IMR-90 (cell line): ENCODE results near the gene SALL4. TPM values are rescaled to one million over a fixed set of nuclear protein-coding genes. Genes with fewer than 3 reads are reported as not detected.
"Not testable (repeated sequence)": the region's sequence is repeated elsewhere in the genome, so short reads cannot be mapped to it uniquely, and the experiment has no call there.

ENCODE experiments used
- ATAC-seq: fragments of 200-7000 bp; cut with Tn5 transposase; 2 replicates; pipeline ENCODE4 v1.9.1; 2020; ENCODE audit warnings: low read depth, mild to moderate bottlenecking, moderate library complexity
- BruUV-seq: library from RNA; stranded (reverse); fragments of 400-500 nt; replicated peaks from 2 replicates; lab custom pipeline; 2021; lab: Mats Ljungman, UMichigan
- CTCF ChIA-PET: fragments of 300-600 bp; formaldehyde crosslinking; extraction: SDS; loops from one replicate; lab custom pipeline; 2021; ENCODE audit warnings: antibody characterized with exemption; lab: Yijun Ruan, JAX
- POLR2A ChIA-PET: fragments of 300-600 bp; sonication (Branson Sonifier 250); formaldehyde crosslinking; loops from one replicate; lab custom pipeline; 2022; ENCODE audit warnings: antibody characterized with exemption; ENCODE audit not compliant: unreplicated experiment; lab: Charles Lee
- DNase-seq: peaks from one replicate; pipeline ENCODE4 v3.0.0; 2013
- H2AFZ ChIP-seq: replicated peaks from 2 replicates; pipeline ENCODE3; 2013; ENCODE audit warnings: low read length, mild to moderate bottlenecking; ENCODE audit not compliant: poor library complexity
- H2AK5ac ChIP-seq: 2 replicates; pipeline ENCODE4 v1.6.1; 2013; ENCODE audit warnings: low read depth, low read length, inconsistent platforms
- H2AK9ac ChIP-seq: replicated peaks from 2 replicates; pipeline ENCODE3; 2013; ENCODE audit warnings: mild to moderate bottlenecking, low read depth, low read length, moderate library complexity; ENCODE audit not compliant: poor library complexity
- H2BK120ac ChIP-seq: 2 replicates; pipeline ENCODE4 v1.6.1; 2013; ENCODE audit warnings: low read depth, low read length, inconsistent platforms
- H2BK15ac ChIP-seq: 3 replicates; pipeline ENCODE4 v1.6.1; 2013; ENCODE audit warnings: low read depth, low read length, inconsistent platforms
- H2BK20ac ChIP-seq: 2 replicates; pipeline ENCODE4 v1.6.1; 2013; ENCODE audit warnings: low read depth, mild to moderate bottlenecking, inconsistent platforms, low read length, moderate library complexity
- H2BK5ac ChIP-seq: 2 replicates; pipeline ENCODE4 v1.6.1; 2013; ENCODE audit warnings: mild to moderate bottlenecking, low read depth, low read length, inconsistent platforms; ENCODE audit not compliant: poor library complexity, severe bottlenecking
- H3K14ac ChIP-seq: replicated peaks from 2 replicates; pipeline ENCODE4 v1.6.1; 2013; ENCODE audit warnings: low read depth, low read length, inconsistent platforms
- H3K18ac ChIP-seq: 2 replicates; pipeline ENCODE4 v1.6.1; 2013; ENCODE audit warnings: low read depth, low read length, control low read depth
- H3K23ac ChIP-seq: 2 replicates; pipeline ENCODE4 v1.6.1; 2013; ENCODE audit warnings: low read depth, low read length, inconsistent platforms
- H3K27ac ChIP-seq: 2 replicates; pipeline ENCODE4 v1.5.1; 2013; ENCODE audit warnings: mild to moderate bottlenecking, control low read depth, low read length; ENCODE audit not compliant: insufficient read depth
- H3K27me3 ChIP-seq: 2 replicates; pipeline ENCODE4 v1.6.1; 2013; ENCODE audit warnings: low read length; ENCODE audit not compliant: control insufficient read depth, insufficient read depth
- H3K36me3 ChIP-seq: 2 replicates; pipeline ENCODE4 v1.6.1; 2013; ENCODE audit warnings: low read length, mixed read lengths; ENCODE audit not compliant: control insufficient read depth, insufficient read depth
- H3K4ac ChIP-seq: 2 replicates; pipeline ENCODE4 v1.6.1; 2013; ENCODE audit warnings: low read depth, low read length, inconsistent platforms
- H3K4me1 ChIP-seq: 2 replicates; pipeline ENCODE4 v1.6.1; 2013; ENCODE audit warnings: low read length, mixed read lengths; ENCODE audit not compliant: control insufficient read depth, insufficient read depth
- H3K4me2 ChIP-seq: 2 replicates; pipeline ENCODE4 v1.6.1; 2013; ENCODE audit warnings: low read depth, mild to moderate bottlenecking, control low read depth, low read length, moderate library complexity
- H3K4me3 ChIP-seq: 2 replicates; pipeline ENCODE4 v1.5.1; 2013; ENCODE audit warnings: low read depth, mild to moderate bottlenecking, control low read depth, low read length, moderate library complexity; ENCODE audit not compliant: insufficient read depth
- H3K56ac ChIP-seq: 2 replicates; pipeline ENCODE4 v1.6.1; 2013; ENCODE audit warnings: low read length, inconsistent platforms; ENCODE audit not compliant: insufficient read depth; ENCODE audit errors: extremely low read depth
- H3K79me1 ChIP-seq, 2 experiments: 2 replicates each; pipeline ENCODE4 v1.6.1; 2013; ENCODE audit warnings: low read length in 2 of 2, inconsistent platforms in 1 of 2, low read depth in 1 of 2
- H3K9ac ChIP-seq: 2 replicates; pipeline ENCODE4 v1.6.1; 2013; ENCODE audit warnings: low read depth, low read length, control low read depth
- H3K9me1 ChIP-seq: 2 replicates; pipeline ENCODE4 v1.6.1; 2013; ENCODE audit warnings: low read length, inconsistent platforms; ENCODE audit not compliant: insufficient read depth
- H3K9me3 ChIP-seq: 2 replicates; pipeline ENCODE4 v1.6.1; 2013; ENCODE audit warnings: low read length; ENCODE audit not compliant: control insufficient read depth, insufficient read depth
- H4K20me1 ChIP-seq: 2 replicates; pipeline ENCODE4 v1.6.1; 2013; ENCODE audit warnings: low read length, inconsistent platforms; ENCODE audit not compliant: insufficient read depth
- H4K5ac ChIP-seq: 2 replicates; pipeline ENCODE4 v1.6.1; 2013; ENCODE audit warnings: mild to moderate bottlenecking, low read depth, low read length, control low read depth
- H4K8ac ChIP-seq, 2 experiments: 2 replicates each; pipeline ENCODE4 v1.6.1; 2013; ENCODE audit warnings: low read depth in 2 of 2, low read length in 2 of 2, control low read depth in 1 of 2, inconsistent platforms in 1 of 2
- H4K91ac ChIP-seq: 2 replicates; pipeline ENCODE4 v1.6.1; 2013; ENCODE audit warnings: low read depth, low read length, inconsistent platforms; ENCODE audit not compliant: insufficient read depth
- WGBS, 2 experiments: methylation state at CpG; one replicate each; pipeline versions ENCODE4 v1.1.5 to v1.1.7; 2013; ENCODE audit warnings: missing lambda C conversion rate in 2 of 2; ENCODE audit not compliant: insufficient read length in 1 of 2; ENCODE audit errors: extremely low coverage in 2 of 2; 5-methylcytosine and 5-hydroxymethylcytosine counted together
- dilution Hi-C: fragments of 300-500 bp; cut with HindIII; formaldehyde crosslinking; loops from one replicate; pipeline ENCODE4 v1.14.3; 2018; ENCODE audit warnings: low sequenced_read_pairs; ENCODE audit not compliant: unreplicated experiment
- in situ Hi-C: fragments of 300-500 bp; cut with MboI; formaldehyde crosslinking; loops from 3 replicates; pipeline ENCODE4 v1.14.3; 2019; ENCODE audit warnings: low sequenced_read_pairs, inconsistent platforms, mixed read lengths
- intact Hi-C: fragments of 100-400 bp; cut with micrococcal nuclease; formaldehyde crosslinking; loops from 2 replicates; pipeline ENCODE4 v1.10.0; 2022
- polyA plus RNA-seq, 3 experiments: library from polyadenylated mRNA; depleted of rRNA; stranded (reverse); fragments of >200 nt; gene quantifications; 2 replicates each; pipeline ENCODE4 v1.2.3, GENCODE V29; 2012; ENCODE audit warnings: low replicate concordance in 1 of 3
- total RNA-seq: library from RNA; depleted of rRNA; stranded (reverse); fragments of >200 nt; gene quantifications from 2 replicates; pipeline ENCODE4 v1.2.3, GENCODE V29; 2012

SALL4 gene
- total and polyA plus RNA-seq, 2 of the 4 experiments (the other 2 are of a cell fraction) = not detected

DNA sequence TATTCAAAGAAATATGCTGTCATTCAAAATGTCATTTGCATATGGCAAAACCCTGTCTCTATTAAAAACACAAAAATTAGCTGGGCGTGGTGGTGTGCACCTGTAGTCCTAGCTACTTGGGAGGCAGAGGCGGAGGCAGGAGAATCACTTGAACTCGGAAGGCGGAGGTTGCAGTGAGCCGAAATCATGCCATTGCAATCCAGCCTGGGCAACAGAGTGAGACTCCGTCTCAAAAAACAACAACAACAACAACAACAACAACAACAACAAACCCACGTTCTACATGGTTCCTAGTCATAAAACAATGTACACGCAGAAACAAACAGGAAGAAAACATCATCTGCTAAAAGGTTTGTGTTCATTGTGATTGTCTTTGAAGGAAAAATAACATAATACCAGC, 49.1 kb downstream of the SALL4 start:
- H3K9me3 ChIP-seq, H3K9ac ChIP-seq, H3K27me3 ChIP-seq, H3K4me2 ChIP-seq, BruUV-seq, H3K4me3 ChIP-seq, H3K36me3 ChIP-seq, ATAC-seq, H2AK9ac ChIP-seq, H4K5ac ChIP-seq, H4K20me1 ChIP-seq, H2AFZ ChIP-seq, DNase-seq, dilution Hi-C loops, H3K27ac ChIP-seq, H3K56ac ChIP-seq, POLR2A ChIA-PET, intact Hi-C loops: not testable (repeated sequence)
- 100% methylated on average over 1 of the region's 8 CpGs; no CpG with 5 or more reads in 1 of the 2 experiments for WGBS, 2 experiments
- Histone ChIP-seq H3K4ac (peak overlapping the region; percentile 80), H3K14ac (peak overlapping the region; percentile 22; the same call in 1 of the 2 replicates), H3K79me1 (peaks cover 15 to 71% of the 10 kb centered on the region in 2 experiments), H2BK15ac (peak overlapping the region; percentile 95; the same call in 2 of the 3 replicates), H3K9me1 (peaks cover 19% of the 10 kb centered on the region), H2BK20ac (peak overlapping the region; percentile 77), H3K23ac (peak overlapping the region; percentile 35; the same call in 1 of the 2 replicates), H4K91ac (peak overlapping the region; percentile 26; the same call in 1 of the 2 replicates), H3K18ac (0 out of 2 replicates have a peak overlapping the region, but pooled peaks have one; percentile 12), H2AK5ac (peak overlapping the region; percentile 82), H2BK120ac (peak overlapping the region; percentile 65; the same call in 1 of the 2 replicates), H2BK5ac (peak overlapping the region; percentile 90), H3K4me1 (peaks cover 13% of the 10 kb centered on the region), H4K8ac (peak overlapping the region in 1 of 2 experiments; percentile 68; a peak in 1 of 4 replicates)
- CTCF ChIA-PET = interaction anchor here (0.7 kb wide), 1 partner anchor 477 kb away, joined by 4 read pairs; no protein-coding TSS in a partner anchor
- in situ Hi-C loops = loop anchor here (25.0 kb wide), 1 partner anchor 766 kb away; no protein-coding TSS in a partner anchor
